ENCODE measurements around the gene OSM. TPM values are rescaled to one million over a fixed set of nuclear protein-coding genes. Genes with fewer than 3 reads are reported as not detected.
"Not testable (repeated sequence)": the region's sequence is repeated elsewhere in the genome, so short reads cannot be mapped to it uniquely, and the experiment has no call there.

OSM gene
- total and polyA plus RNA-seq, 2 experiments from 2014 or later: not detected

GRCh38 chr22:30238136-30238535 lies 28.5 kb downstream of the OSM start:
- H3K79me2 ChIP-seq (ENCODE audit: insufficient read depth): no peaks in the 10 kb centered on the region
- 0 out of 2 replicates have a peak, but pooled peaks cover 6% of the 10 kb centered on the region for H3F3A ChIP-seq (ENCODE audit: insufficient read depth)
- DNase-seq: no peak
- H3K4me2 ChIP-seq (ENCODE audit: unreplicated experiment): no peak overlapping the region
- no peak overlapping the region for H3K9ac ChIP-seq
- in situ Hi-C loops (cut with MboI): loop anchor here (10.0 kb wide), 1 partner anchor 123 kb away; no protein-coding TSS in a partner anchor
- H3K4me1 ChIP-seq (ENCODE audit: insufficient read depth): peaks cover 10% of the 10 kb centered on the region; the same call in 1 of the 2 replicates
- 97% methylated on average over 9 of the region's 9 CpGs for WGBS, 2 experiments (ENCODE audit: low coverage in 1 of 2, low lambda C conversion rate in 2 of 2, missing lambda C conversion rate in 2 of 2)
- no peaks in the 10 kb centered on the region for H3K9me3 ChIP-seq (ENCODE audit: low read depth)
- H2AFZ ChIP-seq: no peak overlapping the region
- no peaks in the 10 kb centered on the region for H4K20me1 ChIP-seq (ENCODE audit: insufficient read depth)
- no peaks in the 10 kb centered on the region for H3K27me3 ChIP-seq (replicated peaks; ENCODE audit: insufficient read depth)
- H3K36me3 ChIP-seq (ENCODE audit: low read depth): no peaks in the 10 kb centered on the region
- no peak overlapping the region for H3K27ac ChIP-seq
- no peak for TF ChIP-seq EZH2 (IDR thresholded peaks at IDR 0.05; ENCODE audit: insufficient read depth, poor library complexity, severe bottlenecking)
- no peak for TF ChIP-seq EZH2phosphoT487 (IDR thresholded peaks at IDR 0.05; ENCODE audit: insufficient read depth, low read depth)
- no peak overlapping the region for H3K4me3 ChIP-seq
- no peaks in the 10 kb centered on the region for H3K9me2 ChIP-seq (ENCODE audit: insufficient read depth)

- no peak overlapping the region for H3K4me2 ChIP-seq (ENCODE audit: unreplicated experiment)
- peaks cover 10% of the 10 kb centered on the region; the same call in 1 of the 2 replicates for H3K4me1 ChIP-seq (ENCODE audit: insufficient read depth)
- no peak overlapping the region for H3K27ac ChIP-seq
- H3K4me3 ChIP-seq: no peak overlapping the region
- 89 to 93% methylated on average over 5 of the region's 5 CpGs for WGBS, 2 experiments (ENCODE audit: low coverage in 1 of 2, low lambda C conversion rate in 2 of 2, missing lambda C conversion rate in 2 of 2)
- H2AFZ ChIP-seq: no peak overlapping the region
- TF ChIP-seq EZH2 (IDR thresholded peaks at IDR 0.05; ENCODE audit: insufficient read depth, poor library complexity, severe bottlenecking) (no peak), EZH2phosphoT487 (IDR thresholded peaks at IDR 0.05; ENCODE audit: insufficient read depth, low read depth) (no peak)
- no peaks in the 10 kb centered on the region for H4K20me1 ChIP-seq (ENCODE audit: insufficient read depth)
- H3F3A ChIP-seq (ENCODE audit: insufficient read depth): no peaks in the 10 kb centered on the region
- in situ Hi-C loops (cut with MboI): loop anchor here (10.0 kb wide), 1 partner anchor 122 kb away; no protein-coding TSS in a partner anchor
- no peak overlapping the region for H3K9ac ChIP-seq
- H3K36me3 ChIP-seq (ENCODE audit: low read depth): no peaks in the 10 kb centered on the region
- no peak for DNase-seq
- no peaks in the 10 kb centered on the region for H3K27me3 ChIP-seq (replicated peaks; ENCODE audit: insufficient read depth)
- H3K9me2 ChIP-seq (ENCODE audit: insufficient read depth): no peaks in the 10 kb centered on the region
- no peaks in the 10 kb centered on the region for H3K9me3 ChIP-seq (ENCODE audit: low read depth)
- no peaks in the 10 kb centered on the region for H3K79me2 ChIP-seq (ENCODE audit: insufficient read depth)
Measured at GRCh38 chr22:30236875-30237274, 29.8 kb downstream of the OSM start.

GRCh38 chr22:30235687-30236170 lies 30.9 kb downstream of the OSM start:
- H3F3A ChIP-seq (ENCODE audit: insufficient read depth): no peaks in the 10 kb centered on the region
- no peaks in the 10 kb centered on the region for H3K79me2 ChIP-seq (ENCODE audit: insufficient read depth)
- TF ChIP-seq EZH2 (IDR thresholded peaks at IDR 0.05; ENCODE audit: insufficient read depth, poor library complexity, severe bottlenecking) (no peak), EZH2phosphoT487 (IDR thresholded peaks at IDR 0.05; ENCODE audit: insufficient read depth, low read depth) (no peak)
- no peaks in the 10 kb centered on the region for H3K27me3 ChIP-seq (replicated peaks; ENCODE audit: insufficient read depth)
- peaks cover 10% of the 10 kb centered on the region; the same call in 1 of the 2 replicates for H3K4me1 ChIP-seq (ENCODE audit: insufficient read depth)
- in situ Hi-C loops (cut with MboI): loop anchor here (10.0 kb wide), 1 partner anchor 121 kb away; no protein-coding TSS in a partner anchor
- H3K9ac ChIP-seq: no peak overlapping the region
- H3K27ac ChIP-seq: peak overlapping the region; percentile 24
- DNase-seq: peak; percentile 48
- no peak overlapping the region for H3K4me3 ChIP-seq
- peak overlapping the region; percentile 34; the same call in 1 of the 2 replicates for H2AFZ ChIP-seq
- no peaks in the 10 kb centered on the region for H3K9me2 ChIP-seq (ENCODE audit: insufficient read depth)
- no peaks in the 10 kb centered on the region for H3K36me3 ChIP-seq (ENCODE audit: low read depth)
- no peak overlapping the region for H3K4me2 ChIP-seq (ENCODE audit: unreplicated experiment)
- H4K20me1 ChIP-seq (ENCODE audit: insufficient read depth): no peaks in the 10 kb centered on the region
- WGBS, 2 experiments (ENCODE audit: low coverage in 1 of 2, low lambda C conversion rate in 2 of 2, missing lambda C conversion rate in 2 of 2): 39 to 51% methylated on average over 6 to 10 of the region's 10 CpGs
- no peaks in the 10 kb centered on the region for H3K9me3 ChIP-seq (ENCODE audit: low read depth)

- Histone ChIP-seq H3K4me1 (ENCODE audit: insufficient read depth) (peaks cover 10% of the 10 kb centered on the region; the same call in 1 of the 2 replicates), H3F3A (ENCODE audit: insufficient read depth) (no peaks in the 10 kb centered on the region), H2AFZ (no peak overlapping the region), H4K20me1 (ENCODE audit: insufficient read depth) (no peaks in the 10 kb centered on the region), H3K9me3 (ENCODE audit: low read depth) (no peaks in the 10 kb centered on the region), H3K79me2 (ENCODE audit: insufficient read depth) (no peaks in the 10 kb centered on the region), H3K27me3 (replicated peaks; ENCODE audit: insufficient read depth) (no peaks in the 10 kb centered on the region), H3K27ac (no peak overlapping the region), H3K9me2 (ENCODE audit: insufficient read depth) (no peaks in the 10 kb centered on the region), H3K36me3 (ENCODE audit: low read depth) (no peaks in the 10 kb centered on the region), H3K9ac (no peak overlapping the region), H3K4me2 (ENCODE audit: unreplicated experiment) (no peak overlapping the region), H3K4me3 (no peak overlapping the region)
- WGBS, 2 experiments (ENCODE audit: low coverage in 1 of 2, low lambda C conversion rate in 2 of 2, missing lambda C conversion rate in 2 of 2): 88 to 93% methylated on average over 7 of the region's 7 CpGs
- TF ChIP-seq EZH2phosphoT487 (IDR thresholded peaks at IDR 0.05; ENCODE audit: insufficient read depth, low read depth) (no peak), EZH2 (IDR thresholded peaks at IDR 0.05; ENCODE audit: insufficient read depth, poor library complexity, severe bottlenecking) (no peak)
- no peak for DNase-seq
- in situ Hi-C loops (cut with MboI): loop anchor here (10.0 kb wide), 1 partner anchor 120 kb away; no protein-coding TSS in a partner anchor
Measured at GRCh38 chr22:30234786-30235470, 31.7 kb downstream of the OSM start.

GRCh38 chr22:30234325-30234724 lies 32.3 kb downstream of the OSM start:
- H3K4me2 ChIP-seq (ENCODE audit: unreplicated experiment); H3K9me2 ChIP-seq (ENCODE audit: insufficient read depth); H3K27me3 ChIP-seq (replicated peaks; ENCODE audit: insufficient read depth); H3K79me2 ChIP-seq (ENCODE audit: insufficient read depth); H3F3A ChIP-seq (ENCODE audit: insufficient read depth); H3K4me3 ChIP-seq; H3K9me3 ChIP-seq (ENCODE audit: low read depth); H3K36me3 ChIP-seq (ENCODE audit: low read depth); H2AFZ ChIP-seq; DNase-seq; H3K27ac ChIP-seq; H4K20me1 ChIP-seq (ENCODE audit: insufficient read depth); H3K9ac ChIP-seq: not testable (repeated sequence)
- in situ Hi-C loops (cut with MboI): loop anchor here (10.0 kb wide), 1 partner anchor 120 kb away; no protein-coding TSS in a partner anchor
- 79 to 95% methylated on average over 2 to 3 of the region's 3 CpGs for WGBS, 2 experiments (ENCODE audit: low coverage in 1 of 2, low lambda C conversion rate in 2 of 2, missing lambda C conversion rate in 2 of 2)
- peaks cover 10% of the 10 kb centered on the region; the same call in 1 of the 2 replicates for H3K4me1 ChIP-seq (ENCODE audit: insufficient read depth)
